ENCODE data around the gene TRAPPC11.

The TRAPPC11 gene

DNA sequence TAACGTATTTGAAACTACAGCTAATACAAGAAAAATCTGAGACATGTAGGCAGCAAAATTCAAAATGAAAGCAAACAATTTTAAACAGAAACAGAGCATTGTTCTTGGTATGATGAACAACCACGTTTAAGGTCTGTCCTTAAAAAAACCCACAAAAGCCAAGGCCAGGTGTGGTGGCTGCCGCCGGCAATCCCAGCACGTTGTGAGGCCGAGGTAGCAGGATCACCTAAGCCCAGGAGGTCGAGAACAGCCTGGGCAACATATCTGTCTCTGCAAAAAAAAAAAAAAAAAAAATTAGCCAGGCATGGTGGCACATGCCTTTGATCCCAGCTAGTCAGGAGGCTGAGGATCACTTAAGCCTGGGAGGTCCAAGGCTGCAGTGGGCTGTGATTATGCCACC lies 13.8 kb upstream of the TRAPPC11 start:
- TF ChIP-seq POLR2A (IDR thresholded peaks at IDR 0.05; ENCODE audit: low read depth, low read length) (no peak), POLR2AphosphoS5 (IDR thresholded peaks at IDR 0.05; ENCODE audit: low read depth, low read length) (no peak), TAF1 (IDR thresholded peaks at IDR 0.05; ENCODE audit: borderline replicate concordance, low read depth, low read length) (no peak)
- FAIRE-seq (no peak), DNase-seq (ENCODE audit: insufficient read length) (no peak)

DNA sequence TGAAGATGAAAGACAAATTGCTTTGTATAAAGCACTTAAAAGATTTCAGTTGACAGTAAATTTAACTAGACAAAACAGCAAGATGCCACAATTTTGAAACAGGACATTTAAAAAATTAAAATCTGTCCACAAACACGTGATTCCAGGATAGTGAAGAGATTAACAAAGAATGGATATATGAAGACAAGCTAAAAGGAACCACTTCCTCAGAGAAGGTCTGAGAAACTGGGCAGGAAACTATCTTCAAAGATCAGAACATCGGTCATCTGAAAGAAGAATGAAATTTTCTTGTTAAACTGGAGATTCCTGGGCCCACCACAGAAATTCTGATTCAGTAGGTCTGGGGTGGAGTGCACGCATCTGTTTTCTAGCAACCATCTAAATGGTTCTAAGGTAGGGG lies 1.5 kb upstream of the TRAPPC11 start:
- DNase-seq (ENCODE audit: insufficient read length) (no peak), FAIRE-seq (no peak)
- no peak for TF ChIP-seq POLR2AphosphoS5 (IDR thresholded peaks at IDR 0.05; ENCODE audit: low read depth, low read length)

DNA sequence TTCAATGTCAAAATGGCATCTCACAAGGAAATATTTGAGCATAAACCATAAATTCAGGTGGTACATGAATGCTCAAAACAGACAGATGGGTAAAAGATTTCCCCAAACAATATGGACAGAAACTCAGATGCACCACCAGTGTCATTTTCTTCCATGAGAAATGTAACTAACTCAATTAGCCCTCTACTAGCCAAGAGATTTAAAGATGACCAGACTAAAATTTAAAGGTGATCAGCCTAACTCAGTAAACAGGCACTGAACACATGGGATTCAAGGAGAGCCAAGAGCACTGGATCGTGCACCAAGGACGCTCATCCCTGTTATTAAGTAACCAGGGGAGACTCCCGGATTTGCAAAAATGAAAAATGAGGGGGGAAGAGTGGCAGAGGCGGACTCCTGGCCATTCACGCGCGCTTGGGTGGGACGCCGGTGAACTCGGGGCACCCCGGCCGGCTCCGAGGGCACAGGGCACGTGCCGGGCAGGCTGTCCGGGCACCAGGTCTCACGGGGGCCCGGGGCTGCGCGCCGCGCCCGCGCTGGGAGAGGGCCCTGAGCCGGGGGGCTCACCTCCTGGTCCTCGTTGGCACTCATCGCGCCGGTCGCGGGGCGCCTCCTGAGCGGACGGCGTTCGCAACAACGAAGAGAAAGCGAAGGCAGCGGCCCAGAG lies 598 bp upstream of the TRAPPC11 start:
- no peak for TF ChIP-seq POLR2AphosphoS5 (IDR thresholded peaks at IDR 0.05; ENCODE audit: low read depth, low read length)
- TF ChIP-seq TAF1 (IDR thresholded peaks at IDR 0.05; ENCODE audit: borderline replicate concordance, low read depth, low read length): no peak
- TF ChIP-seq POLR2A (IDR thresholded peaks at IDR 0.05; ENCODE audit: low read depth, low read length): no peak
- DNase-seq (ENCODE audit: insufficient read length) (peak; percentile 33), FAIRE-seq (no peak)

DNA sequence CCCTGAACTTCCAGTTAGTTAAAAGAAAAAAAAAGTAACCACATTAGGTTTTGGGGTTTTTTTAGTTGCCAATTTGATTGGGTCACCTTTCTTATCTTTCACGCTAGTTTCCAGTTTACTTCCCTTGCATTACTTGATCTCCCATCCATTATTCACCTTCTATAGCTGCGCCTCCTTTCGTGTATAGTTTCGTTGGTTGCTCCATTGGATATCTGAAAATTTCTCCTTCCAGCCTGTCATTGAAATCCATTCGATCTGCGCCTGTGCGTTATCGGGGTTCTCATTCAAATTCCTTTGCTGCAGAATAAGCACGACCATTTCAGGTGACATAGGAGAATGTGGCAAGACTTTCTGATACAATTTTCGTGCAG lies 764 bp downstream of the TRAPPC11 start:
- no peak for FAIRE-seq
- no peak for DNase-seq (ENCODE audit: insufficient read length)
- TF ChIP-seq POLR2AphosphoS5 (IDR thresholded peaks at IDR 0.05; ENCODE audit: low read depth, low read length) (no peak), TAF1 (IDR thresholded peaks at IDR 0.05; ENCODE audit: borderline replicate concordance, low read depth, low read length) (no peak), POLR2A (IDR thresholded peaks at IDR 0.05; ENCODE audit: low read depth, low read length) (no peak)

DNA sequence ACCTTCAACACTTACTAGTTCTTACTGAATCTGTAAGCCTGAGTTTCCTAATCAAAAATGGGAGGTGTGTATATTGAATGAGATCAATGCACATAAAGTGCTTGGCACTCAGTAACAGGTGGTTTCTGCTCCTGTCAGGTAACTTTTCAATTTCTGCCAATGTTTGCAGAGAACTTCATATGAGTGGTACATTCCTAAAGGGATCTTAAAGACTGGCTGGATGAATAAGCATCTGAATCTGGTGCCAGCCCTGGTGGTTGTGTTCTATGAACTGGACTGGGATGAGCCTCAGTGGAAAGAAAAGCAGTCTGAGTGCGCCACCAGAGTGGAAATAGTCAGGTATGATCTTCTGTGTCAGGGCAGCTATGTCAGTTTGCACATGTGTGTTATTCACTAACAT lies 7.0 kb downstream of the TRAPPC11 start:
- TF ChIP-seq POLR2AphosphoS5 (IDR thresholded peaks at IDR 0.05; ENCODE audit: low read depth, low read length): no peak
- TF ChIP-seq TAF1 (IDR thresholded peaks at IDR 0.05; ENCODE audit: borderline replicate concordance, low read depth, low read length): no peak
- TF ChIP-seq POLR2A (IDR thresholded peaks at IDR 0.05; ENCODE audit: low read depth, low read length): no peak
- DNase-seq (ENCODE audit: insufficient read length): no peak
- no peak for FAIRE-seq

DNA sequence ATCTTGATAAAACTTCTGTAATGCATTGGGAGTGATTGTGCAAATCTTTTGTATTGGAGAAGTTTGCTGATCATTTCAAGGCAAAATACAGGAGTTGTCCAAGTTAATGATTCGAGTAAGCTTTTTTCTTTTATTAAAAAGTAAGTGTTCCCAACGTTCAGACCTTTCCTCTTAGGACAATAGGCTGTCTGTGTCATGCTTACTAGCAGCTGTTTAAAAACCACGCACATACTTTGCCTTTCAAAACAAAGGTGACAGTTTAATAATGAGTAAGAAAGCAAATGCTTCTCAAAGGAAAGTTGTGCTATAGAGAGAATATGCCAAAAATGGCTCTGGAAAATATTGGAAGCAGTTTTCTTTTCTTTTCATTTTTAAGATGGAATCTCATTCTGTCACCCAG lies 11.2 kb downstream of the TRAPPC11 start:
- FAIRE-seq: no peak
- no peak for DNase-seq (ENCODE audit: insufficient read length)
- TF ChIP-seq POLR2AphosphoS5 (IDR thresholded peaks at IDR 0.05; ENCODE audit: low read depth, low read length) (no peak), POLR2A (IDR thresholded peaks at IDR 0.05; ENCODE audit: low read depth, low read length) (no peak), TAF1 (IDR thresholded peaks at IDR 0.05; ENCODE audit: borderline replicate concordance, low read depth, low read length) (no peak)

DNA sequence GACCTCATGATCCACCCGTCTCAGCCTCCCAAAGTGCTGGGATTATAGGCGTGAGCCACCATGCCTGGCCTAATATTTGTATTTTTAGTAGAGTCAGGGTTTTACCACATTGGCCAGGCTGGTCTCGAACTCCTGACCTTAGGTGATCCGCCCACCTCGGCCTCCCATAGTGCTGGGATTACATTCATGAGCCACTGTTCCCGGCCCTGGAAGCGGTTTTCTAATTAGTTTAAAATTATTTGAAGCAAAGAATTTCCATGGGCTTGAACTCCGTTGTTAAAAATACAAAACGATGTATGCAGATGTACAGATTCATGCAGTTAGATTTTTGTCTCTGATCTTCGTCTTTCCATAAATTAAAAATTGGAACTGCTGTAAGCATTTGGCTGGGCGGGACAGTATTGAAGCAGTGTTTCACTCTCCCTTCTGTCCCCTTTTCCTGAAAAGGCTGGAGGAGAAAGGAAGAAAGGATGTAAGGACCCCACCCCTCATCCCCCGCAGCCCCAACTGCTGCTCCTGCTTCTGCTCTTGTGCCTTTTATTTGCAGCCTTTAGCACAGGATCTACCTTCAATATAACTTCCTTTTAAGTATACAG lies 12.0 kb downstream of the TRAPPC11 start:
- FAIRE-seq: no peak
- no peak for TF ChIP-seq TAF1 (IDR thresholded peaks at IDR 0.05; ENCODE audit: borderline replicate concordance, low read depth, low read length)
- TF ChIP-seq POLR2AphosphoS5 (IDR thresholded peaks at IDR 0.05; ENCODE audit: low read depth, low read length): no peak
- TF ChIP-seq POLR2A (IDR thresholded peaks at IDR 0.05; ENCODE audit: low read depth, low read length): no peak
- no peak for DNase-seq (ENCODE audit: insufficient read length)

DNA sequence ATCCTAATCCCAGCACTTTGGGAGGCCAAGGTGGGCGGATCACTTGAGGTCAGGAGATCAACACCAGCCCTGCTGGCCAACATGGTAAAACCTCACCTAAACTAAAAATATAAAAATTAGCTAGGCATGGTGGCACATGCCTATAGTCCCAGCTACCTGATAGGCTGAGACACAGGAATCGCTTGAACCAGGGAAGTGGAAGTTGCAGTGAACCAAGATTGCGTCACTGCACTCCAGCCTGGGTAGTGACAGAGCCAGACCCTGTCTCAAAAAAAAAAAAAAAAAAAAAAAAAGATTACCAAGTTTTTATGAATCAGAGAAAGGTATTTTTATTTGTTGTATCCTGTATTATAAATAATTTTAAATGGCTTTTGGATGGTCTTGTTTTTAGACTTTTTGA lies 15.1 kb downstream of the TRAPPC11 start:
- no peak for DNase-seq (ENCODE audit: insufficient read length)
- FAIRE-seq: no peak
- TF ChIP-seq POLR2A (IDR thresholded peaks at IDR 0.05; ENCODE audit: low read depth, low read length) (no peak), POLR2AphosphoS5 (IDR thresholded peaks at IDR 0.05; ENCODE audit: low read depth, low read length) (no peak)

DNA sequence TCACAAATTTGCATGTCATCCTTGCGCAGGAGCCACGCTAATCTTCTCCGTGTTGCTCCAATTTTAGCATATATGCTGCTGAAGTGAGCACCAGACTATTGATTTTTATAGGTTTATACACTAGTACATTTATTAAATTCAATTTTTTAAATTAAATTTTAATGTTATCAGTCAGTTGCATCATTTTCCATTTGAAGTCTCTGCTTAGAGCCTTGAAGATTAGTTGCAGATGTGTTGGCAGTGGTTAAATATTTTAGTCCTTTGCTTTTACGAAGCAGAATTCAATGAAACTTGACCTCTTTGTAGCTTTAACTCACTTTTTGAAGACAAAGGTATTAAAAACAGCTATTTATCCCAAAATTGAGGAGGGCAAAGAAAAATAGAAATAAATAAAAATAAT lies 16.5 kb downstream of the TRAPPC11 start:
- FAIRE-seq (no peak), DNase-seq (ENCODE audit: insufficient read length) (no peak)

DNA sequence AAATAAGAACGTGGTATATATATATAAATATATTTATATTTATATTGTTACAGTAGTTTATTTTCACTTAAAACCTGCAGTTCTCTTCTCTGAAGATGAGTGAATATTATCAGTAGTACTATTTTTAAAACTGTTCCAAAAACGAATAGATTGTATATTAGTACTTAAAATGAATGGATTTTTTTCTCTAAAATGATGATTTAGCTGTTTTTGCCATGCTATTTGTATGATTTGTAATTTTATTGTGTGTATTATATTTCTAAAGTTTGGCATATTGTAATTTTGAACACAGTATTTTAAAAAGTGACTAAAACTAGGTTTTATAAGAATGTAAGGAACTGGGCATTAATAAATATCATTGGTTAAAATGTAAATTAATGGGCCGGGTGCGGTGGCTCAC lies 22.0 kb downstream of the TRAPPC11 start:
- DNase-seq (ENCODE audit: insufficient read length): no peak
- FAIRE-seq: no peak
- TF ChIP-seq POLR2AphosphoS5 (IDR thresholded peaks at IDR 0.05; ENCODE audit: low read depth, low read length) (no peak), POLR2A (IDR thresholded peaks at IDR 0.05; ENCODE audit: low read depth, low read length) (no peak), TAF1 (IDR thresholded peaks at IDR 0.05; ENCODE audit: borderline replicate concordance, low read depth, low read length) (no peak)

More for the DNA sequence above, 16.5 kb downstream of the TRAPPC11 start:
- TF ChIP-seq POLR2A (IDR thresholded peaks at IDR 0.05; ENCODE audit: low read depth, low read length) (no peak), POLR2AphosphoS5 (IDR thresholded peaks at IDR 0.05; ENCODE audit: low read depth, low read length) (no peak), TAF1 (IDR thresholded peaks at IDR 0.05; ENCODE audit: borderline replicate concordance, low read depth, low read length) (no peak)

DNA sequence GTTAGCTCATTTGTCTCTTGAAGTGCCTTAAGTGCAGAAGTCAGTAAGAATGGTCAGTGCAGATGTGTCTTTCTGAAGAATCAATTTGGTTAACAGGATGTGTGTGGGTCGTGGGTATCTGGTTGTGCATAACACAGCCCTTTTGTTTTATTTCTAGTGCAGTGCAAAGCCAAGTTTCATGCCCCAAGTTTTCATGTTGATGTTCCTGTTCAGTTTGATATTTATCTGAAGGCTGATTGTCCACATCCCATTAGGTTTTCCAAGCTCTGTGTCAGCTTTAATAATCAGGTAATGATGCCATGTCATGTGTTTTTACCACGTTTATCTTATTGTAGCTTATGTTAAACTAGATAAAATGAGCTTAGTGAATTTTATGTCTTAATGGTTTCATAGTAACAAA lies 27.4 kb downstream of the TRAPPC11 start:
- FAIRE-seq (peak; percentile 75), DNase-seq (ENCODE audit: insufficient read length) (no peak)
- no peak for TF ChIP-seq POLR2AphosphoS5 (IDR thresholded peaks at IDR 0.05; ENCODE audit: low read depth, low read length)
- TF ChIP-seq POLR2A (IDR thresholded peaks at IDR 0.05; ENCODE audit: low read depth, low read length): no peak
- TF ChIP-seq TAF1 (IDR thresholded peaks at IDR 0.05; ENCODE audit: borderline replicate concordance, low read depth, low read length): no peak

DNA sequence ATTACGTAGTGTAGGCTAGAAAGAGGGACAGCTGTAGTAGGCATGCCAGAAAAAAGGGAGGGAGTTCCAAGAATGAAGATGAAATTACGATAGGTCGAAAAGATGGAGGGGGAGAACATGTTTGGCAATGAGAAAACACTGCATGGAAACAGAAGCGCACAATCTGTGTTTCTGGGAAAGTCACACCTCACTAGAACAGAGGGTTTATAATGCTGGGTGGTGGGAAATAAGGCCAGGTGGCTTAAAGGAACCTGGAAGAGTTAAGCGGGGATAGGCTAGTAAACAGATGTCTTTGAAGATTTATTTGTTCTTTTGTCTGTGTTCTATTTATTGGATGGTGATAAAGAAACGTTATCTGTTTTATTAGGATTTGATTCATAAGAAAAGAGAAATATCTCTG lies 29.1 kb downstream of the TRAPPC11 start:
- no peak for TF ChIP-seq POLR2A (IDR thresholded peaks at IDR 0.05; ENCODE audit: low read depth, low read length)
- TF ChIP-seq TAF1 (IDR thresholded peaks at IDR 0.05; ENCODE audit: borderline replicate concordance, low read depth, low read length): no peak
- TF ChIP-seq POLR2AphosphoS5 (IDR thresholded peaks at IDR 0.05; ENCODE audit: low read depth, low read length): no peak
- DNase-seq (ENCODE audit: insufficient read length): no peak
- peak; percentile 58 for FAIRE-seq
